Cardiac septum (tissue), 1 donor: ENCODE data around the gene DEXI. TPM values are rescaled to one million over a fixed set of nuclear protein-coding genes. Genes with fewer than 3 reads are reported as not detected.

Experiments
- total RNA-seq: library from RNA; stranded (reverse); fragmentation: NEBNext Ultra II Directional; extraction: Animal tissue kit (Norgen Biotek cat#: 25700); gene quantifications from one replicate; pipeline ENCODE4 v1.2.1, GENCODE V29; 2021
- donor health status: DM: no; HTN: no; CAD: no.

DEXI gene
- total RNA-seq, 1 donor from 2014 or later, result 68.1 TPM

Other genes starting within 250 kb of the DEXI start
- 0.22 TPM for gene TEKT5, start 247.5 kb downstream of the DEXI start, total RNA-seq
- 44.6 TPM for gene NUBP1, start 198.6 kb downstream of the DEXI start, total RNA-seq
- gene TVP23A, start 123.7 kb downstream of the DEXI start, total RNA-seq, result 0.13 TPM
- 7.2 TPM for gene CIITA, start 65.3 kb downstream of the DEXI start, total RNA-seq
- gene CLEC16A, start 2.1 kb upstream of the DEXI start, total RNA-seq, result 28.4 TPM